ENCODE results near the gene PI4KA.
"Not testable (repeated sequence)": the region's sequence is repeated elsewhere in the genome, so short reads cannot be mapped to it uniquely, and the experiment has no call there.

PI4KA gene

DNA sequence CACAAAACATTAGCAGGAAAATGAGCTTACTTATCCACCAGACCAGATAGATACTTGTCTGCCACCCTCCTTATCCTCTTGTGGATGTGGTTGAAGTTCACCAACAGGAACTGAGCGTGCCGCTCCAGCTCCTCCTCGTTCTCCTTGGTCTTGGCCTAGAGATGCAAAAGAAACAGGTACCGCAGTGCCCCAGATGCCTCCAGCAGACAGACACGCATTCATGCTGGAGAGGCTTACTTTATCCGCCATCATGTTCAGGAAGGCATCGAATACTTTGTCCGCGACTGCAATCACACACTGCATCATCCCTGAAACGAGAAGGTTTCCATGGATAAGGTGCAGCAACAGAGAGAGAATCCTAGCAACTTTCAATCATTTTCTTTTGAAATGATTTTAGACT is 105.7 kb downstream of the PI4KA start:
- no peak for FAIRE-seq
- DNase-seq (ENCODE audit: insufficient read length, low spot score), result no peak

DNA sequence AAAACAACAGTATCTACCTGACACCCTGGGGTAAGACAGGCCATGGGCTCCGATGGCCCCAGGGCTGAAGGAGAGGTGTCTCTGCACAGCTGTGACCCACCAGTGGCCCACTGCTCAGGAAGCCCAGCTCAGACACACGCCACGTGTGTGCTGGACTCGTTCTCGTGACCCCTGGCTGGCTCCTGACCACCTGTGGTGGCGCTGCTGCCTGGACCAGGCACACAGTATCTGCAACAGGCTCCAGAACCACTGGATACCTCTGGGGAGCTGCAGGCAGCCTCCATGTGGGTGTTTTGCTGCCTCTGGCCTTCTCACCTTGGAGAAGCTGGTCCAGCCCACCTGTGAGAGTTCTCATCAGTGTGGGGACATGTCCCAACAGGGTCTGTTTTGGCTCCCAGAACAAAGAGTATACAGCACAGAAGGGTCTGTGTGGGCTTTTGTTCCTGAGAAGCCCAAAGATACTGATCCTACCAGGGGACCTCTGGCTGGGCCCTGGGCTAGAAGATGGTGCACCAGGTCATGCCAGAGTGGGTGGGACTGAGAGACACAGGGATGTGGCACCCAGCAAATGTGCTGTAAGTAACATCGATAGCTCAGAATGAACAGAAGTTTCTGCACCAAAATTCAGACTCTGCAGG is 106.4 kb downstream of the PI4KA start:
- DNase-seq (ENCODE audit: insufficient read length, low spot score) (no peak), FAIRE-seq (no peak)

DNA sequence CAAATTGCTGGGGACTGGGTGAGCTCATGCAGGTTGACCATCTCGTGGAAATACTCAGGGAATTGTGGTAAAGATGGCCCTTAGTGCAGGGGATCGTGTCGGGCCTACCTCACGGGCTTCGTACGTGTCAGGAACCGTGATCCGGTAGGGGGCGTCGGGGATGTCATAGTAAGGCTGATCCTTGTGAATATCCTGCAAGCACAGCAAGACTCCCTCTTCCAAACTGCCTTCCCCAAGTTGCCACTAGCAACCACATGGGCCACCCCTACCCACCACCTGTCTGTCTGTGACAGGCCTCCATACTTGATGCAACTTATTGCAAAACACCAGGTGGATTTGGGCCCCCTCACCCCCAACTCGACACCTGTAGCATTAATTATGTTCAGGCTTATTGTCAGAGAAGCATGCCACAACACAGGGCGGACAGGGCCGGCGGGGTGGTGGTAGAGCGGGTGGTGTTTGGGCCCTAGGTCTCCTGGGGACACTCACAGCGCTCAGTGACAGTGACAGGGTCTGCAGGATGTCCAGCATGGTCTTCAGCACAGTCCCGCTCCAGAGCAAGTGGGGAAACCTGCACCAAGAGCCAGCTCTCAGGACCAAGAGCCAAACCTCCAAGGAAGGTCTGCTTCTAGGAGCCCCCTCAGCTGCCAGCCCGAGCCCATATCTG is 107.3 kb downstream of the PI4KA start:
- DNase-seq (ENCODE audit: insufficient read length, low spot score), result no peak
- no peak for FAIRE-seq

DNA sequence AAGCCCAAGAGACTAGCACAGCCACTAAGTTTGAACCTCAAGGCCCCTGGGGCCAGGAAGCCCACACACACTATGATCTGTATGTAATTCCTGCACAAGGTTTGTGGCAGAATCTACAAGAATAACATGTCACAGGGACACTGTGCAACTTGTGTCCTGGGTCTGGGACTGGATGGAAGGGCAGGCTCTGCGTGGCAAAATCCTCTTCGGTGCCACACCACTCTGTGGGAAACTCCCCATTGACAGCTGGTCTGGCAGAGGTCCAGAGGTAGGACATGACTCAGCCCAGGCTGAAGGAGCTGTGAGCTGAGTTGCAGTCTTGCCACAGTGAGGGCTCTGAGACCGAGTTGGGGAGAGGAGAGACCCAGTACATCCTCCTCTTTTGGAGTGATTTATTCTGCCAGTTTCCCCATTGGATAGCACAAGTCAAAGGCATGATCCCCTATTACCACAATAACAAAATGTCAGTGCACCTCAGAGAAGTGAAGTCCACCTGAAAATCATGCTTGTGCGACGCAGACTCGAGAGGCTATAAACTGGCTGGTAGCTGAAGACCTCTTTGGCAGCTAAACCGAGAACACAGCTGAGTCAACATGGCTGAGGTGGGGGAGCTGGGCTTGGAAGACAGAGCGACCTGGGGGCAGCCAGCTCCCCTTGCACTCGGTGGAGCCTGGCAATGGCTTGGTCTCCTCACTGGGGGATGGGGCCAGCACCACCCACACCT is 108.0 kb downstream of the PI4KA start:
- DNase-seq (ENCODE audit: insufficient read length, low spot score), result peak; percentile 25
- no peak for FAIRE-seq

DNA sequence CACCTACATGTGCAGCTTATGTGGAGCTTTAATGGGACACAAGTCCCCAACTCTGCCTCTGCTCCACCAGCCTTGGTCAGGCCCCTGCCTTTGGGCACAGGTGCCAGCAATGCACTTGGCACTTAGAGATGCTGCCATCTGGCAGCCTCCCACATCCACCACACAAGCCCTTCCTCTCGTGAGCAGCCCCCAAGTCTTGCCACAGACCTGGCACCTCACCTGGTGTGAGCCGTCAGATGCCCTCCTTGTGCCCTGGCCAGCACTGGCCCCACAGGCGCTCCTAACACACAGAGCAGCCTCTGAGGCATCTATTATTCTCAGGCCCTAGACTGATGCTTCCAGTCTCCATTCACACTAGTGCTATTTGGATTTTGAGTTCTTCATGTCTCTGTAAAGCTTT is 109.2 kb downstream of the PI4KA start:
- FAIRE-seq, result no peak

DNA sequence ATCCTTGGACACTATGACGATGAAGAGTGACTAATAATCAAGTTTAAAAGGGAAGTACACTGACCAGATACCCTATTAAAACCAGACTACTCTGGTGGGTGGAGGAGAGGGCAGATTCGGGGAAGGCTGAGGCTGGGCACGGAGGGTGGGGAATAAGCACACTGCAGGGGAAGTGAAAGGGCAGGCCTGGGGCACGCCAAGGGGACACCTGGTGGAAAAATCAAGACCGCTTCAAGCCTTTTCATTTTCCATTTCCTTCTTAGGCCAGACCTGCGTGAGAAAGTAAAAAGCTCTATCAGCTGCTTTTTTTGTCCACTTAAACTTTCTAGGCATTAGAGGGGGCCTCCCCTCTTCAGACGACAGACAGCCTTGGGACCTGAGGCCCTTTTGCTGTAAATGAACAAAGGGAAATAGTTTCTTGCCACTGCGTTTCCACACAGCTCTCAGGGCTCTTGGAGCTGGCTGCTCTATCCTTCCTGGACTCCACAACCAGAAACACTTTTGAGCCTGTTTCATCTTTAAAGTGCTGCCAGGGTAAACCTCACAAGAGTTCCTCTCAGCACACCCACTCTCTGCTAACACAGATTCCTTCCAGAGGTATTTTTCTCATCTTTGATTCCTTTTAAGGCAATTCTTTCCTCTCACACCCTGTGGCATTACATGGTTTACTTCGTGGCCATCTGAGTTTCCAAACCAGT is 109.7 kb downstream of the PI4KA start:
- no peak for FAIRE-seq
- DNase-seq (ENCODE audit: insufficient read length, low spot score), result no peak

More for the DNA sequence above, 109.2 kb downstream of the PI4KA start:
- DNase-seq (ENCODE audit: insufficient read length, low spot score), result no peak

DNA sequence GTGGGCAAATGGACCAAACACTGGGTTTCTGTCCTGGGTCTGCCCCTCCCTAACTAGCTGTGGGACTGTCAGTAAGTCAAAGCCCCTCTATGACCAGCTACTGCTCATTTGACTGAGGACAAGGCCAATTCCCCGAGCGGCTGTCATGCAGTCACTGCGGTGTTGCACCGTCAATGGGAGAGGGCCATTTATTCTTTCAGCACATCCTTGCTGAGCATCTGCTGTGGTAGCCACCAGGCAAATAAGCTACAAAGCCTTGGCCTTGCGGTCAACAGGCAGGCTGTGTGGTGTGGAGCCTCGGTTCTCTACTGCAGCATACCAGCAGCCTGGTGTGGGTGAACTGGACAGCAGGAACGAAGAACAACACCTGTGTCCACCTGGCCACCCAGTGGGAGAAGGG is 110.5 kb downstream of the PI4KA start:
- no peak for DNase-seq (ENCODE audit: insufficient read length, low spot score)
- FAIRE-seq, result no peak

DNA sequence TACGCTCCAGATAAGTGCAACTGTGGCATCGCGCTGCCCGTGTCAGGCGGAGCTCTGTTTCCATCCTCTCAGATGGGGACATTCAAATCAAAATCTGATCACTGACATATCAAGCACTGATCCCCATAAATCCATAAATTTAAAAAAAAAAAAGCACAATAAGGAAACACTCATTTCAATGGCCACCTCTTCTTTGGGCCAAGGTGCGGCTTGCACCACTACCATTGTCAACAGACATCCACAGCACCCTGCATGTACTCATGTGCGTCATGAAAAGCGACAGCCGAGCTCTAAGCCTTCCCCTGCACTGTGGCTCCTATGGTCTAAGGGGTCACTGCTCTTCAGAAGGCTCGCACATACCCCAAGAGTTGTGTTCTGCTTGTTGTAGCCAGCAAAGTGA is 111.4 kb downstream of the PI4KA start:
- DNase-seq (ENCODE audit: insufficient read length, low spot score) (no peak), FAIRE-seq (no peak)

DNA sequence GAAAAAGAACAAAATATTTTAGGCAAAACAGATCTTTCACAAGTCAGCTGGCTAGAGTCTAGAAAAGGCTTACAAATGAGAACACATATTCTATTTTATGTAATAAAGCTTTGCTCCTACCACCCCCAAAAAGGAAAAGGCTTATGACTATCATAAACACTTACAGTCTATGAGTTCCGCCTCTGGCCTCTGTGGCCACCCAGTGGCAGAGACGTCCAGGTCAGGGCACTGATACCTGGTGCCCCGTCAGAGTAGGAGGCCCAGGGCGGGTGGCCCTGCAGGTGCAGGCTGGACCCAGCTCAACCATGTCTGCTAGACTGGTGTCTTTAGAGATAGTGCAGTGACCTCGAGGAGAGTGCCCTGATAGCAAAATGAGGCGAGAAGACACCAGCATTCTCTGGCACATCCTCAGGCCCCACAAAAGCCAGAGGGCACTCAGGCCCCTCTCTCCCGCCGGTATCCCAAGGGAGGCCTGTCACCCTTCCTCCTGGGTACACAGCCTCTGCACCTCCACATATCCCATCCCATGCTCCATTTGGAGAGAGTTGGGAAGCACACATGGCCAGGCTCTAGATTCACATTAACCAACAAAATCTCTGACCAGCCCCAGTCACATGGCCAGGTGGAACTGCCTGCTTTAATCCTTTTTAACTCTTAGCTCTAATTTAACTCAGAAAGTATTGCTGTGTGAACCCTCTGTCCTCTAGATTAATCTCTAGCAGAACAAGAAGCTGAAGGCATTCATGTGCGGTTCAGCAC is 112.0 kb downstream of the PI4KA start:
- FAIRE-seq, result no peak
- no peak for DNase-seq (ENCODE audit: insufficient read length, low spot score)

DNA sequence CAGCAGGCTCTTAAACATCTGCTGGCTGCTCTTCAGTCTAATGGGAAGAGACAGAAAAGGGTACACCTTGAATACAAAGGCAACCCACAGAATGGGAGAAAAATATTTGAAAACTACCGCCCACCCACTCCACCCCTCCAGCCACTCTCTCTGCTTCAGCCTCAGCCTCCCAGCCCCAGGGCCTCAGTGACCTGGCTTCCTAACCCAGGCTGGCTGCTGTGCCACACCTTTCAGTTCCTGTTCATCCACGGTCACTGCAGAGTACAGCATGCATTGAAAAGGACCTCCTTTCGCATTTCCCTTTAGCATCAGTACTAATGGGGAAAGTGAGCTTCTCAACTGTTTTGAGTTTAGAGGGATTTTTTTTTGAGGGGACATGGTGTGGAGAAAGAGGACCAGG is 113.5 kb downstream of the PI4KA start:
- DNase-seq (ENCODE audit: insufficient read length, low spot score) (no peak), FAIRE-seq (no peak)

DNA sequence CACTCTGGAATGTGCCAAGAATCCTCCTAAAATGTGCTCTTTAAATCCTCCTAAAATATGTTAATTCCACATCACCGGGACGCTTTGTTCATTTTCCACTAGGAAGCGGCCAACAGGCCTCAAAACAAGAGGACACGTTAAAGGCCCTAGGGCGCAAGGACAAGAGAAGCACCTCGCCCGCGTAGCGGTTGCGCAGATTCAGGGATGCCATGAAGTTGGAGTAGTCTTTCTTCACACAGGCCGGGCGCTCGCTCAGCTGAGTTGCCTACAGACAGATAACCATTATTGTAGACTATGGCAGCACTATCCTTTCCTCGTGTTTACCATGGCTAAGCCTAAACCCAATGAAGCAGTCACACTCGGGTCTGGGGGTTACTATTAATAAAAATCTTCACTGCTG is 114.2 kb downstream of the PI4KA start:
- no peak for FAIRE-seq
- no peak for DNase-seq (ENCODE audit: insufficient read length, low spot score)

DNA sequence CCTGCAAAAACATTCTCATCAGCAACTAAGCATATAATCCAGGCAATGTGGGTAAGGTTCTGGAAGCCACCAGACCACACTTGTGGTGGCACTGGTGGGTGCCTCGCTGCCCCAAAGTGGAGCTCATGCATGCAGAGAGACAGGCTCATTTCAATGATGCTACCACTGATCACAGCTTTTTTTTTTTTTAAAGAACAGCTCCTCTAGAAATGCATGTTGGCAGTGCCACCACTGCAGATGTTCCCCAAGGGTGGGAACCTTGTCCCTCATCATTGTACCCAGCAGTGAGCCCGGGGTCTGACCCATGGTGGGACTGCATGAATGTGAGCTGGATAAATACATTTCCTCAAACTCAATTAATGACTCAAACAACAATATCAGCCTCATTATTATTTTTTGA is 115.8 kb downstream of the PI4KA start:
- DNase-seq (ENCODE audit: insufficient read length, low spot score) (no peak), FAIRE-seq (no peak)

DNA sequence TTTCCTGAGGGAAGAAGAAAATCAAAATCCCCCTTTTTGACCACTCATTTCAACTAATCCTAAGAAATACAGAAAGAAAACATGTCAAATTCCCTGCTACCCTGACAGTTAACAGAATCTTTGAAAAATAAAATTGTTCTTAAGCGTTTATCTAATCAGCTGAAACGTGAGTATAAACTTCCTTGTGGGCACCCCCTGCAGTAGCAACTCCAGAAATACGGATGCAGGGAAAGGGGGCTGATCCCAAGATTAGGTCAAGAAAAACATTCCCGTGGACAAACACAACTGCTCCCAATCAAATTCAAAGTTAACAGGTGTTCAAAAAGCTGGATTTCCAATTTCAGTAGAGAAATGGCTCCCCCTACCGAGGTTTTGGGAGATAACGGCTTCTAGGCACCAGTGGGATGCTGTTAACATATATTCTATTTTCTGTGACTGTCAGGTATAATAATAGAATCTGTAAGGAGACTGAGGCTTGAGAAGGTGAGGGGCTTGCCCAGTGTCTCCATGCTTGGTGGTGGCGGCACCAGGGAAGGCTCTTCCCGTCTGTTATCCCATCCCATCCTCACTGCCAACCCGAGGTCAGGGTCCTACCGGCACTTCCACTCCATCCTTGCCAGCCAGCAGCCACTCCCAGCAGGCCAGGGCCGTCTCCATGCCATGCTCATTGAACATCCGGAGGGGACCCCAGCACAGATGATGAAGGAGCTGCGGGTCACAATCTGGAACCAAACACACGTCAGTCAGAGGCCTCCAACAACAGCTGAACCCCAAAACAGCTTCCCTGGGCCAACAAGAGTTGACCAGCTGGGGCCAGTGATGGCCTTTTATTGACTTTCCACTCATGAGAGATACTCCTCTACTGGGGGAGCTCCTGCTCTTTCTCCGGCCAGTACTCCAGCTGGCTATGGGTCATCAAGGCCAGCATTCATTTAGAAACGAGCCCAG is 116.7 kb downstream of the PI4KA start:
- peak; percentile 27 for DNase-seq (ENCODE audit: insufficient read length, low spot score)
- FAIRE-seq, result no peak

DNA sequence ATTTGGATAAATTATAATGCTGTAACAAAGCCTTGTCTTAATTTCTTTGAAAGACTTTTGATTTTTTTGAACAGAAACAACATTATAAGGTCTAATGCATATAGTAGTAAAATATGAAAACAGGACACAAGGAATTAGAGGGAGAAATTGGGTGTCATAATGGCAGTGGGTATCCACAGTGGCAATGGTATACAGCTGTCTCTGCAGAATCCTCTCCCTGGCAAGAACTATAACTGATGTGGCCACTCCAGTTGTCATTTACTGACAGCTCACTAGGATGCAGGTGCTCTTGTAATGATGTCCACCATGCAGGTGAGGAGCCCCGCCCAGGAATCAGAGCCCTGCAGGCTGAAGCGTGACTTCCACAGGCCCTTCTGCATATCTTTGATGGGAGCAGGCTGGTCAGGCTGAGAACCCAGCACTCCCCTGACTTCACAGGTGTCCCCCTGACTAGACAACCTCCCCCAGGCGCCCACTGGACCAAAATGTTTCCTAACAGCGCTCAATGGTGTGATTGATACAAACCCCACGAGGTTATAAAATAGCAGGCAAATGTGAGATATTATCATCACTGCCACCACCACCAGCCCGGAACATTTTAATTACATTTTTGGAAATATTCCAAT is 117.5 kb downstream of the PI4KA start:
- FAIRE-seq (no peak), DNase-seq (ENCODE audit: insufficient read length, low spot score) (no peak)

DNA sequence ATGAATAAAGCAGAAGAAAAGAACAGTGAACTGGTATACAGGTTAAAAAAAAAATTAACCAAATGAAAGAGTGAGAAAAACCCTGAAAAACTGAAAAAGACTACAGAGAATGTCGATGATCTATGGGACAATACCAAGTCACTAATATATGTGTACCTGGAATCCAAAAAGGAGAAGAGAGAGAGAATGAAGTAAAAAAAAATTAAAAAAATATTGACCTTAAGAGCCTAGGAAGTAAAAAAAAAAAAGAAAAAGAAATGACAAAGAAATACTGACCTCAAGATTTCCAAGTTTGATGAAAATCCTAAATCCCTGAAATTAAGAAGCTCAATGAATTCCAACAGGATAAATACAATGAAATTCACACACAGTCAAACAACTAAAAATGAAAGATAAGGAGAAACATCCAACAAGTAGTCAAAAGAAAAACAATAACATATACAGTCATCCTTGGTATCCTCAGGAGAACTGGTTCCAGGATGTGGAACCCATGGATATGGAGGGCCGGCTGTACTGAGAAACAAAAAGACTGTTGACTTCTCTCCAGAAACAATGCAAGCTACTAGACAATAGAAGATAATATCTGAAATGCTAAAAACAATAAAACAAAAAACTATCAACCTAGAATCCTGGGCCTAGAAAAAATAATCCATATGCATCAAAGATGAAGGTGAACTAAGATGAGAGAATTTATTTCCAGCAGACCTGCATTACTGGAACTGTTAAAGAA is 118.2 kb downstream of the PI4KA start:
- DNase-seq (ENCODE audit: insufficient read length, low spot score), result no peak
- no peak for FAIRE-seq

DNA sequence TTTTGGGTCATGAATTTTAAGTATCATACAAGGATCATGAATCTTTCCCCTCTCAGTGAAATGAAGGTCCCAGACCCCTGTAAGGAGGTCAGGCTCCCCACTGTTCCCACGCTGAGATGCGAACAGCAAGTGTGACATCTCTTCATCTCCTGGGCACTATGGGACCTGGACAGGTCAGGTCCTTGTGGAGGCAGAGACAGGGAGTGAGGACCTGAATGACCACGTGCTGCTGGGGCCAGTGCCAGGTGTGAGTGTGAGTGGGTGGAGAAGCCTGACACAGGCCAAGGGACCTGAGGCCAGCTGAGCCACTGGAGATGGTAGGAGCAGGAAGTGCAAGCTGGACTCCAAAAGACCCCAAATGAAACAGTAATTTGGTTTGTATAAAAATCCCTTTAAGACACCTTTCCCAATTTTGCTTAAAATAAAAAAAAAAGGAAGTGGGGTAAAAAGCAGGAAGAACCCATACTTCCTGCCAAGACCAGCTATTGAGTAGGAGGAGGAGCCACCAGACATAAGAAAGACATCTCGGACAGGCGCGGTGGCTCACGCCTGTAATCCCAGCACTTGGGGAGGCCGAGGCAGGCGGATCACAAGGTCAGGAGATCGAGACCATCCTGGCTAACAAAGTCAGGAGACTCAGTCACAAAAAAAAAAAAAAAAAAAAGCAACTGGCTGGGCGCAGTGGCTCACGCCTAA is 120.1 kb downstream of the PI4KA start:
- DNase-seq (ENCODE audit: insufficient read length, low spot score) (no peak), FAIRE-seq (no peak)

DNA sequence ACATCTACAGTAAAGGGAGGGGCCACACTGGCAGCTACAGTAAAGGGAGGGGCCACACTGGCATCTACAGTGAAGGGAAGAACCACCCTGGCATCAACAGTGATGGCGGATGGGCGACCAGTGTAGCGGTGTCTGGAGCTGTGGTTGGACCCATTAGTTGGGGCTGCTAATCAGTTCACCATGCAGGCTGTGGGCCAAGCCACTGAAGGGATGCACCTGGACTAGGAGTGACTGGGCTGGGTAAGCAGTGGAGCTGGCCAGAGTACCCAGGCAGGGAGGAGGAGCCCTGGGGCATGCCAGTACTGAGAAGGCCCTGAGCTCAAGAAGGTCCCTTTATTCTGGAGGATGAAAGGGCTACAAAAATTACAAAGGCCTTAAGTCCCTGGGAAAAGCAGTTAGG is 121.7 kb downstream of the PI4KA start:
- DNase-seq (ENCODE audit: insufficient read length, low spot score); FAIRE-seq: not testable (repeated sequence)

All from HTR-8/SVneo (cell line).